Stimulated activated CD4-positive, alpha-beta T cell treated with anti-CD3 and anti-CD28 coated beads, Interleukin-1b, Interleukin-23, amount 100 ng/mL, for 1 hour (primary cell): Measurements from ENCODE around the gene C19orf47.

Source experiments
- DNase-seq, 2 donors: peaks; one replicate each; pipeline ENCODE4 v3.0.0-alpha.2; 2020; ENCODE audit warnings: low read depth in 2 of 2

C19orf47 gene

GRCh38 chr19:40283414-40284250 is 64.6 kb downstream of the C19orf47 start:
- no peak for DNase-seq

GRCh38 chr19:40282920-40283319 is 65.3 kb downstream of the C19orf47 start:
- DNase-seq: no peak

GRCh38 chr19:40282209-40282580 is 66.0 kb downstream of the C19orf47 start:
- no peak for DNase-seq

GRCh38 chr19:40281381-40282208 is 66.6 kb downstream of the C19orf47 start:
- no peak for DNase-seq

- no peak for DNase-seq
These were observed 67.5 kb downstream of the C19orf47 start for GRCh38 chr19:40280608-40281221.

- no peak for DNase-seq
These were observed 68.2 kb downstream of the C19orf47 start for GRCh38 chr19:40279761-40280607.

- DNase-seq: no peak
These were observed 69.1 kb downstream of the C19orf47 start for GRCh38 chr19:40279120-40279551.

- DNase-seq: no peak
These were observed 69.7 kb downstream of the C19orf47 start for GRCh38 chr19:40278361-40279035.

- DNase-seq: no peak
These were observed 70.7 kb downstream of the C19orf47 start for GRCh38 chr19:40277356-40278059.

- DNase-seq: no peak
These were observed 73.3 kb downstream of the C19orf47 start for GRCh38 chr19:40274585-40275544.

- DNase-seq: no peak
These were observed 74.5 kb downstream of the C19orf47 start for GRCh38 chr19:40273469-40274360.

- no peak for DNase-seq
These were observed 75.9 kb downstream of the C19orf47 start for GRCh38 chr19:40272261-40272660.

GRCh38 chr19:40271706-40272105 is 76.5 kb downstream of the C19orf47 start:
- no peak for DNase-seq

GRCh38 chr19:40270362-40271089 is 77.7 kb downstream of the C19orf47 start:
- no peak for DNase-seq
